ENCODE measurements around the gene PGP. TPM values are rescaled to one million over a fixed set of nuclear protein-coding genes. Genes with fewer than 3 reads are reported as not detected.

Gene PGP
- total RNA-seq, 1 experiment from 2014 or later, result 32.6 TPM

DNA sequence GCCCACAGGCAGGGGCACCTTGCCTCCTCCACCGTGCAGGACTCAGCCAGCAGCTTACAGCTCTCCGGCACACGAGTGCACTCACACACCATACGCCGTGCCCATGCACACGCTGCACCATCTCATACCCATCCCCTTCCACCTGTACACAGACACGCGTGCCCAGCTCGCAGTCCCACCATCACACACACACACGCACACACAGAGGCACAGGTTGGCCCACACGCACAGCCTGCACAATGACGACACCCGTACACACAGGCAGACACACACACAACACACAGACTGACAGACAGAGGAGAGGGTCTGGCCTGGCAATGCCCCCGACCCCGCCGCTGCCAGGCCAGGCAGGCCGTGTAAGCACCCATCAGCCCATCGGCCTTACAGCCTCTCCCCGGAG is 30.3 kb downstream of the PGP start (continued):
- TF ChIP-seq REST (IDR thresholded peaks at IDR 0.05; ENCODE audit: low read depth), result no peak

DNA sequence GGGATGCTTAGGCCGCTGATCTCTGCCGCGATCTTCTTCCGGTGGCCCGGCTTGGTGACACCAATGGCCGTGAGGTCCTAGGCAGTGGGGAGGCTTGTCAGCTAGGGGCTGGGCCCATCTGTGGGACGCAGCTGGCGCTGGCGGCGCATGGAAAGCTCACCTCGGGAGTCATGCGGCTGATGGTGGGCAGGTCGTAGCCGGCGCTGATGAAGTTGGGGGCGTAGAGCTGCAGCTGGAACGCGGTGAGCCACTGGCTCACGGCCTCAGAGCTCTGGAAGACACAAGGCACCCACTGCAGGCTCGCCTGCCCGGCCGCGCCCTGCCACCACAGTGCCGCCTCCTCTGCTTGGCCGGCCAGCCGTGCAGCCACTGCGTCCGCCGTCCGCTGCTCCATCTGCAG is 31.0 kb downstream of the PGP start:
- Histone ChIP-seq H3K9ac (ENCODE audit: low read length) (no peak overlapping the region), H3K27me3 (ENCODE audit: insufficient read depth, low read length) (no peaks in the 10 kb centered on the region), H3K79me2 (ENCODE audit: insufficient read depth, low read length) (no peaks in the 10 kb centered on the region), H2AFZ (ENCODE audit: low read depth, low read length, poor library complexity, severe bottlenecking) (no peak overlapping the region), H4K20me1 (ENCODE audit: insufficient read depth) (no peaks in the 10 kb centered on the region), H3K4me3 (replicated peaks in 1 of 2; ENCODE audit: low read depth in 1 of 2, low read length in 2 of 2) (no peak overlapping the region), H3K9me2 (ENCODE audit: insufficient read depth) (no peaks in the 10 kb centered on the region), H3K4me1 (ENCODE audit: control insufficient read depth in 1 of 2, insufficient read depth in 2 of 2, low read length in 2 of 2) (no peaks in the 10 kb centered on the region), H3K4me2 (ENCODE audit: low read length) (no peak overlapping the region), H3K9me3 (ENCODE audit: control insufficient read depth in 1 of 2, insufficient read depth in 1 of 2, low read depth in 1 of 2, low read length in 2 of 2) (no peaks in the 10 kb centered on the region), H3K36me3 (ENCODE audit: control insufficient read depth in 1 of 2, insufficient read depth in 2 of 2, low read length in 2 of 2) (no peaks in the 10 kb centered on the region), H3K27ac (ENCODE audit: low read depth, low read length) (no peak overlapping the region)
- POLR2A ChIA-PET, result no interaction called here
- intact Hi-C loops (cut with micrococcal nuclease), result no loop called here
- DNase-seq (ENCODE audit: low read depth, low spot score) (no peak), ATAC-seq (no peak)
- RAD21 ChIA-PET (ENCODE audit: low non-redundant PET in 1 of 2, low total read pairs in 2 of 2, uncharacterized antibody in 2 of 2, unreplicated experiment in 2 of 2), result no interaction called here
- TF ChIP-seq, protein P1, sequence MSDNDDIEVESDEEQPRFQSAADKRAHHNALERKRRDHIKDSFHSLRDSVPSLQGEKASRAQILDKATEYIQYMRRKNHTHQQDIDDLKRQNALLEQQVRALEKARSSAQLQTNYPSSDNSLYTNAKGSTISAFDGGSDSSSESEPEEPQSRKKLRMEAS (IDR thresholded peaks at IDR 0.05), result no peak
- BruUV-seq (replicated peaks), result no TSS peak
- CTCF ChIA-PET, result no interaction called here

DNA sequence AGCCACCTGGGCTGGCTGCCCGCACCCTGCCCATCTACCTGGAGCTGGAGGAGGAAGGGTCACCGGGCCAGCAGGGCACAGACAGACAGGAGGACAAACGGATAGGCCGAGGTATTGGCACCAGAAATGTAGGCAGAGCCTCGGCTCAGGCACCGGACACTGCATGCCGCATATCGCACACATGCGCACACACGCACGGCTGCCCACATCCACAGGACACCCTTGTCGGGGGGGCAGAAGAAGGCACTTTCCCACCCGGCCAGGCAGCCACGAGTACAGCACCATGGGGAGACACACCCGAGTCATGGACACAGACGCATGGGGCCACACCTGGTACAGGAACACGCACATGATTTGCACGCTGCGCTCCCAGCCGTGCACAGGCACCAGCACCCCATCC is 32.7 kb downstream of the PGP start:
- H4K20me1 ChIP-seq (ENCODE audit: insufficient read depth), result no peaks in the 10 kb centered on the region
- no TSS peak for BruUV-seq (replicated peaks)
- ChIA-PET RAD21 (ENCODE audit: low non-redundant PET in 1 of 2, low total read pairs in 2 of 2, uncharacterized antibody in 2 of 2, unreplicated experiment in 2 of 2) (no interaction called here), POLR2A (interaction anchor here (1.3 kb wide), 1 partner anchor 34 kb away, joined by 4 read pairs; the partner anchor contains the start of gene PGP), CTCF (no interaction called here)
- peak overlapping the region; percentile 38; the same call in 1 of the 2 replicates for H3K27ac ChIP-seq (ENCODE audit: low read depth, low read length)
- no peak overlapping the region for H3K9ac ChIP-seq (ENCODE audit: low read length)
- H3K4me2 ChIP-seq (ENCODE audit: low read length), result no peak overlapping the region
- H2AFZ ChIP-seq (ENCODE audit: low read depth, low read length, poor library complexity, severe bottlenecking), result no peak overlapping the region
- H3K4me3 ChIP-seq (replicated peaks in 1 of 2; ENCODE audit: low read depth in 1 of 2, low read length in 2 of 2), result no peak overlapping the region
- H3K27me3 ChIP-seq (ENCODE audit: insufficient read depth, low read length), result no peaks in the 10 kb centered on the region
- no peak for DNase-seq (ENCODE audit: low read depth, low spot score)
- H3K4me1 ChIP-seq (ENCODE audit: control insufficient read depth in 1 of 2, insufficient read depth in 2 of 2, low read length in 2 of 2), result peaks cover 0 to 5% of the 10 kb centered on the region in 2 experiments; a peak in 1 of 4 replicates
- intact Hi-C loops (cut with micrococcal nuclease), result no loop called here
- H3K36me3 ChIP-seq (ENCODE audit: control insufficient read depth in 1 of 2, insufficient read depth in 2 of 2, low read length in 2 of 2), result no peaks in the 10 kb centered on the region
- no peaks in the 10 kb centered on the region for H3K9me2 ChIP-seq (ENCODE audit: insufficient read depth)
- no peaks in the 10 kb centered on the region for H3K79me2 ChIP-seq (ENCODE audit: insufficient read depth, low read length)
- no peaks in the 10 kb centered on the region for H3K9me3 ChIP-seq (ENCODE audit: control insufficient read depth in 1 of 2, insufficient read depth in 1 of 2, low read depth in 1 of 2, low read length in 2 of 2)
- no peak for TF ChIP-seq JUND (IDR thresholded peaks at IDR 0.05)
- no peak for ATAC-seq
